ENCODE results near the gene DENND2D.

DENND2D gene

GRCh38 chr1:111139324-111139955, 61.0 kb downstream of the DENND2D start:
- peaks cover 31% of the 10 kb centered on the region for H3K36me3 ChIP-seq (ENCODE audit: insufficient read depth, low read depth, low read length)
- H3K9ac ChIP-seq (ENCODE audit: low read depth, low read length): peak overlapping the region; percentile 84
- H3K4me1 ChIP-seq (ENCODE audit: insufficient read depth, low read length): peaks cover 18% of the 10 kb centered on the region
- peak overlapping the region; percentile 91 for H3K4me3 ChIP-seq (ENCODE audit: low read length)
- H3K27ac ChIP-seq (ENCODE audit: low read length): peak overlapping the region; percentile 93
- no peaks in the 10 kb centered on the region for H3K27me3 ChIP-seq (ENCODE audit: insufficient read depth, low read length)
- H3K9me3 ChIP-seq (ENCODE audit: insufficient read depth, low read depth, low read length): no peaks in the 10 kb centered on the region

All from iPS-20b (cell line).